Lower leg skin (tissue), 3 donors: ENCODE data around the gene HNMT.

Experiments used
- POLR2A ChIP-seq, 2 donors: fragments of 450-650 bp; IDR thresholded peaks; one replicate each; pipeline ENCODE4 v1.6.1; 2016 to 2017; ENCODE audit warnings: antibody characterized with exemption in 2 of 2, mild to moderate bottlenecking in 1 of 2, moderate library complexity in 1 of 2
- TF ChIP-seq, protein P1 (sequence below), 3 donors: fragments of 450-650 bp; IDR thresholded peaks; one replicate each; pipeline ENCODE4 v1.5.1; 2016; ENCODE audit warnings: antibody characterized with exemption in 3 of 3, mild to moderate bottlenecking in 3 of 3, moderate library complexity in 2 of 3

DNA sequence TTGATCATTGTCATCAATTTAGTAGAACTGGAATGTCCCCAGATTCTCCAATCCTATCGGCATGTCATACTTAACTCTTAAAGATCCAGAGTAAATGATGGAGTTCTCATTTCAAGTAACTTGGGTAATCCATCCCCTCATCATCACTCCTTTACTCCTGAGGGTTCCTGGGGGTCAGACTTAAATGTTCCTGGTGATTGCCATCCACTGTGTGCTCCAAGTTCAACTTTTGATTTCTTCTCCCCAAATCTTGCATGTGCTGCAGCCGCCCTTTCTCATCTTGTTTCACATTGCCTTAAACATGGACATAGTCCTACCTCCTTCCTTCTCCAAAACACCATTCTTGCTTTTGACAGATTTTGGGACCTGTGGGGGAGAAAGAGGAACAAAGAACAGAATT lies 43.2 kb downstream of the HNMT start:
- TF ChIP-seq, protein P1, sequence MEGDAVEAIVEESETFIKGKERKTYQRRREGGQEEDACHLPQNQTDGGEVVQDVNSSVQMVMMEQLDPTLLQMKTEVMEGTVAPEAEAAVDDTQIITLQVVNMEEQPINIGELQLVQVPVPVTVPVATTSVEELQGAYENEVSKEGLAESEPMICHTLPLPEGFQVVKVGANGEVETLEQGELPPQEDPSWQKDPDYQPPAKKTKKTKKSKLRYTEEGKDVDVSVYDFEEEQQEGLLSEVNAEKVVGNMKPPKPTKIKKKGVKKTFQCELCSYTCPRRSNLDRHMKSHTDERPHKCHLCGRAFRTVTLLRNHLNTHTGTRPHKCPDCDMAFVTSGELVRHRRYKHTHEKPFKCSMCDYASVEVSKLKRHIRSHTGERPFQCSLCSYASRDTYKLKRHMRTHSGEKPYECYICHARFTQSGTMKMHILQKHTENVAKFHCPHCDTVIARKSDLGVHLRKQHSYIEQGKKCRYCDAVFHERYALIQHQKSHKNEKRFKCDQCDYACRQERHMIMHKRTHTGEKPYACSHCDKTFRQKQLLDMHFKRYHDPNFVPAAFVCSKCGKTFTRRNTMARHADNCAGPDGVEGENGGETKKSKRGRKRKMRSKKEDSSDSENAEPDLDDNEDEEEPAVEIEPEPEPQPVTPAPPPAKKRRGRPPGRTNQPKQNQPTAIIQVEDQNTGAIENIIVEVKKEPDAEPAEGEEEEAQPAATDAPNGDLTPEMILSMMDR (IDR thresholded peaks at IDR 0.05): no peak
- TF ChIP-seq POLR2A (IDR thresholded peaks at IDR 0.05): no peak
